HG03097 (cell line): ENCODE data around the gene EFCAB8.
"Not testable (repeated sequence)": the region's sequence is repeated elsewhere in the genome, so short reads cannot be mapped to it uniquely, and the experiment has no call there.

Experiments
- ATAC-seq: cut with Tn5 transposase; IDR thresholded peaks from one replicate; pipeline ENCODE4 v1.9.1; 2021; ENCODE audit not compliant: unreplicated experiment, low FRiP score

The EFCAB8 gene

DNA sequence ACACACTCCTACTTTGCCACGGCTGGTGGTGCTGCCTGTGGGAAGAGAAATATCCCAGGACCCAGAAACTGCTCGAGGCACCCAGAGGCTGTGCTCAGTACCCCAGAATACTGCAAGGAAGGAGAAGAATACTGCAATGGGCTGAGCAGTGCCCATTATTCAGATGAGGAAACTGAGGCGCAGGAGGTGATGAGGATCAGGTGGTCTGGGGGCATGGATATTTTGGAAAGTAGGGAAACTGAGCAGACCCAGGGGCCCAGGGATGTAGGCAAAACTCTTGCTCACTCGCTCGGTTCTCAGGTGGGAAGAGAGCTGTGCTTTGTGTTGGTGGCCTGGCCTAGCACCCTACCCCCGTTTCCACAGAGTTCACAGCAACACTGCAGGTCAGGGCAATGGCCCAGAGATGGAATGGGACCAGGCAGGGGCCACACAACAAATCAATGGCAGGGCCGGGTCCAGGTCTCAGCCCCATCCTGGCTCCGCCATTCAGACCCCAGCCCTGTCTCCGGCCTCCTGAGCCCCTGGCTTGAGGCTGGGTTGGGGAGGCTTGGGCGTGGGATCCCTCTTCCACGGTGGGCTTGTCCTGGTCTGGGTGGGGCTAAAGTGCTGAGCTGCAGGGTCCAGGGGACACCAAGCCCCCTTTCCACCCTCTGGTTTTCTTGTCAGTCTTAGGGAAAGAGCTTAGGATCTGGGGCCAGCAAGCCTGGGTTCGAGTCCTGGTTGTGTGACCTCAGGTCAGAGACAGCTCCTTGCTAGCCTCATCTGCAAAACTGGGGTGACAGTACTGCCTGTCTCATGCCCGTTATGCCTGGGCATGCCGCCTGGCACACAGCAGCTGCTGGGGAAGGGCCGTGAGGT is 111.6 kb downstream of the EFCAB8 start:
- no peak for ATAC-seq

- no peak for ATAC-seq
These were observed 112.2 kb downstream of the EFCAB8 start for GRCh38 chr20:32970973-32971300.

- peak; percentile 17 for ATAC-seq
These were observed 113.0 kb downstream of the EFCAB8 start for GRCh38 chr20:32971703-32972161.

DNA sequence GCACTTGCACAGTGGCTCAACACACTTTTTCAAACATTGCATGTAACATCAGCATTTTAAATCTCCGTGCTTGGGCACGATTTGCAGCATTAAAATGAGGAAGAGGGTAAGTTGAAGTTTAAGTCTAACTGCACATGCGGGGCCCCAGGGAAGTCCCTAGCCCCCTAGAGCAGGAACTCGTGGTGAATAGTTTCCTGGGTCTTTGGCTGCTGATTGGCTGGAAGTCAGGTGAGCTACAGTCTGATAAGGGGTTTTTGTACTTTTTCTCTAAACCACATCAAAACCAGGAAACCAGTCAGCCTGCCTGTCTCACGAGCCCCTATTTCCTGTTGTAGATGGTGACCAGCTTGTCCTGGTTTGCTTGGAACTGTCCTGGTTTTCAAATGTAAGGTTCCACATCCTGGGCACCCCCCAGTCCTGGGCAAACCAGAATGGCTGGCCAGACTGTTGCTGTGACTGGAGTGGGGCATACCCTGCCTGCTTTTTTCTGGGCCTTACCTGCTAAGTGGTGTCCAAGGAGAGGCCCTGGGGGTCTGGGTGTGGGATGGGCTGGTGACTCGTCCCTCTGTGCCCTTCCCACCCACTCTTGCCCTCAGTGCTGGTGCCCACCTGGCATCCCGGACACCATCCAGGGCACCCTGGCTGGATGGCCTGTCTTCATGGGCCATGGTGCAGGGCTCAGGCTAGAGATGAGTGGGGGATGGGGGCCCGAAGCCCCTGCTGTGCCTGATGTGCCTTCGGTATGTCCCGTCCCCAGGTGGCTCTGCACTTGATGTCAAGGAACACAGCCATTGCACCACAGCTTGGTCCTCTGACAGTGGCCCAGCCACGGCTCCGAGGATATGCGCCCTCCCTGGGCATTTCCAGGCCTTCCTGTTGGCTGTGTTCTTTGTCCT is 113.7 kb downstream of the EFCAB8 start:
- peak; percentile 59 for ATAC-seq

DNA sequence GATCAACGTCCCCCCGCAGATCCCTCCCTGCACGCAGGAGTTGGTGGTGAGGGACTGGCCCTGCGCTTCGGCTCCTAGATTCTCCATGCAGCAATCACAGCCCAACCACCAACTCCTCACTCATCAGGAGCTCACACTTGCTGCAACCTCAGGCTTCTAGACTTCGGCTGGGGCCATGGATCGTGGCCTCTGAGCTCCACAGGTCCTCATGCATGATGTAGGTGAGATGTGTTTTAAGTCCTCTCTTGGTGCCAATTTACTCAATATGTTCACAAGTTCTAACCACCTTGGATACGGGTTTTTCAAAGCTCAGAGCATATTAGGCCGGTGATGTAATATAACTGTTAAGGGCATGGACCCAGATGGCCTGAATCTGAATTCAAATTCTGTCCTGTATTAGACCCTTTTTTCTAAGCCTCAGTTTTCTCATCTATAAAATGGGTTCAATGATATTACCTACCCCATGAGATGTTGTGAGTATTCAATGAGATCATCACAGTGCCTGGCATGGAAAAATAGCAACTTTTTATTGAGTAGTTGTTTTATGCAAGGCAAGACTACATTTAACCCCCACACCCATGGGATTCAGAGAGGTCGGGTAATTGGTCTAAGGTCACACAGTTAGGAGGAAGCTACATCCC is 114.5 kb downstream of the EFCAB8 start:
- ATAC-seq: no peak

- ATAC-seq: not testable (repeated sequence)
These were observed 115.7 kb downstream of the EFCAB8 start for GRCh38 chr20:32974204-32975064.

GRCh38 chr20:32975121-32975520 is 116.4 kb downstream of the EFCAB8 start:
- ATAC-seq: not testable (repeated sequence)

GRCh38 chr20:32975698-32976674 is 117.3 kb downstream of the EFCAB8 start:
- no peak for ATAC-seq

- no peak for ATAC-seq
These were observed 118.0 kb downstream of the EFCAB8 start for GRCh38 chr20:32976746-32977145.

GRCh38 chr20:32977281-32978008 is 118.7 kb downstream of the EFCAB8 start:
- ATAC-seq: no peak

DNA sequence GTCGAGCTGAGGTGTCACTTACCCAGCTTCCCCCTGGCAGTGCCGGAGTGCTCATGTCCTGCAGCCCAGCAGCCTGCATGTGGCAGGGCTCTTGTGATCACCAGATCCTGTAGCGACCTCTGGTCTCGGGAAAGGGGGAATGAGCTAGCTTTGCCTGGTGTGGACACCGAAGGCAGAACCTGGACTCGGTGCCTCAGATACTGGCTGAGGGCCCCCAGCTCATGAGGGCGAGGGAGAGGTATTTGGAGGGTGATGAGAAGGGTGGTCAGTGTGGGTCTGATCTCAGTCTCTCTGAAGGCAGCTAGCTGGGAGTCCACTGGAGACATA is 119.2 kb downstream of the EFCAB8 start:
- no peak for ATAC-seq

DNA sequence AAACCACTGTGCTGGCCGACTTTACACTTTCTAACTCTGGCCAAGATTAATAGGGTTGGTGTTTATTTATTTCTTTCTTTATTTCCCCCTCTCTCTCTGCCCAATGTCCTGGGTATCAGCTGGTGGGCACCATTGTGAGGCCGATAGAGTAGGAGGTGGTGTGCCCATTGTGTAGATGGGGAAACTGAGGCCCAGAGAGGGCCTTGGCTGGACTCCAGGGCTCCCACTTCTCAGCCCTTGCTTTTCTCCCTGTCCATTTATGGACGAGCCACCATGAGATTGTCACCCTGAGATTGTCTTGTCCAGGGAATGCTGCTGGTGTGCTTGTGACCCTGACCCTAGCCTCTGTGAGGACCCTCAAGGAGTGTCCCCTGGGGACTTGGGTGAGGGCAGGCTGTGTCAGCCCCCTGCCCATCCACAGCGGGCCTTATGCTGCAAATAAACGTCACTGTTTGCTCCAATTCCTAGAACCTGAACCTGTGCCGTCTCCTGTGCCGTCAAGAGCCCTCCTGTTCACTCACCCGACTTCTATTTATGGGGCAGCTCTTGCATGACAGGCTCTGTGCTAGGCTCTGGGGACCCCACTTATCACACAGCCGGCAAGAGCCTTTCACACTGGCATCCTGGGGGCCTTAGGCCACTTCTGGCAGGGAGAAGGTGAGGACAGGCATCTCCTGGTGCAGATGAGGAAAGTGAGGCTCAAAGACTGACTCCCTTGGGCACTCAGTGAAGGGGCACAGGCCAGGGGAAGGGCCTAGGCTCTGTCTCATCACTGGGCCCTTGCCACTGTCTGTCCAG is 120.7 kb downstream of the EFCAB8 start:
- no peak for ATAC-seq

GRCh38 chr20:32980131-32980941 is 121.6 kb downstream of the EFCAB8 start:
- ATAC-seq: no peak

GRCh38 chr20:32980990-32981389 is 122.3 kb downstream of the EFCAB8 start:
- no peak for ATAC-seq

GRCh38 chr20:32982617-32983458 is 124.1 kb downstream of the EFCAB8 start:
- ATAC-seq: no peak
